HG03378 (cell line): ENCODE data around the gene ZPR1.
"Not testable (repeated sequence)": the region's sequence is repeated elsewhere in the genome, so short reads cannot be mapped to it uniquely, and the experiment has no call there.

Source experiments
- ATAC-seq: cut with Tn5 transposase; IDR thresholded peaks from one replicate; pipeline ENCODE4 v1.9.1; 2021; ENCODE audit warnings: mild to moderate bottlenecking, moderate library complexity; ENCODE audit not compliant: unreplicated experiment

Gene ZPR1

DNA sequence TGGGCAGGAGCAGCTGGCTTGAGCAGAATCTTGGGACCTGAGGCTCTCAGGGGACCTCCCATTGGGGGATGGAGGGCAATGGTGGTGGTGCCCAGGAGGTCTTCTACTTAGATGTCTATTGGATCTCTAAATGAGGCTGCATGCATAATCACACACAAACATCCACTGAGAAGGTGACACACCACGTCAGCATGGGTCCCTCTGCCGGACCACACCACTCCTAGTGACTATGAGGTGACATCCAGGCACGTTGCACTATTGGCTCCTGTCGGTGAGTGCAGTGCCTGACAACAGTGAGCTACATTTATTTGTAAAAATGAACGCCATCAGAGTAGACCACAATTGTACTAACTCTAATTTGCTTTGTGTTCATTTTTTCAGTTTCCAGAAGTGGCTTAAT, 37.6 kb upstream of the ZPR1 start:
- no peak for ATAC-seq

- no peak for ATAC-seq
Observed at GRCh38 chr11:116823031-116823843, 35.4 kb upstream of the ZPR1 start, which contains the start of gene APOA4. TSS of gene APOA4 (minus strand) at chr11:116823304. CDS start at chr11:116823191, 113 bp downstream.

DNA sequence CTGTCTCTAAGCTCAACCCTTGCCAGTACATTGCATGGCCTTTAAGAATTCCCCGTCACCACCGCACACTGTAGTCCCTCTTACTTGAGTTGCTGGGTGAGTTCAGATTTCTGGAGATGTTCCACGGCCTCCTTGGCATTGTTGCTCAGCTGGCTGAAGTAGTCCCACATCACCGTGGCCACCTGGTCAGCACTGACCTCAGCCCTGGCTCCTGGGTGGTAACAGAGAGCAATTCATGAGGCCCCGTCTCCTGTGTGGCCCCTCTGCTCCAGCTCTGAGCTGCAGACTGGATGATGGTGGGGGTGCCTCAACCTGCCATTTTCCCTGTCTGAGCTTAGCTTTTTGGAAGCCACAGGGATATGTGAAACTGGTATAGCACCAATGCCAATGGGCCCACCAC, 34.8 kb upstream of the ZPR1 start:
- no peak for ATAC-seq

- ATAC-seq = no peak
Observed at GRCh38 chr11:116821050-116821918, 33.5 kb upstream of the ZPR1 start.

GRCh38 chr11:116819049-116819448, 31.2 kb upstream of the ZPR1 start:
- ATAC-seq = no peak

DNA sequence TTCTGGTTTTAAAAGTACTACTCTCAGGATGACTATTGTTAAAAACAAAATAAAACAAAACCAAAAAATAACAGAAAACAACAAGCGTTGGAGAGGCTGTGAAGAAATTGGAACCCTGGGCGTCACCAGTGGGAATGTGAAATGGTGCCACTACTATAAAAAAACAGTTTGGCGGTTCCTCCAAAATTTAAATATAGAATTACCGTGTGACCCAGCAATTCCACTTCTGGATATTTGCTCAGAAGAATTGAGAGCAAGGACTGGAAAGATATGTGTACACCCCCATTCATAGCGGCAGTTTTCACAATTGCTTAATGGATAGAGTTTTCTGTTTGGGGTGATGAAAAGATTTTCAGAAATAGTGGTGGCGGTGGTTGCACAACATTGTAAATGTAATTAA, 26.7 kb upstream of the ZPR1 start:
- no peak for ATAC-seq

GRCh38 chr11:116813781-116814471, 26.1 kb upstream of the ZPR1 start:
- ATAC-seq = no peak

DNA sequence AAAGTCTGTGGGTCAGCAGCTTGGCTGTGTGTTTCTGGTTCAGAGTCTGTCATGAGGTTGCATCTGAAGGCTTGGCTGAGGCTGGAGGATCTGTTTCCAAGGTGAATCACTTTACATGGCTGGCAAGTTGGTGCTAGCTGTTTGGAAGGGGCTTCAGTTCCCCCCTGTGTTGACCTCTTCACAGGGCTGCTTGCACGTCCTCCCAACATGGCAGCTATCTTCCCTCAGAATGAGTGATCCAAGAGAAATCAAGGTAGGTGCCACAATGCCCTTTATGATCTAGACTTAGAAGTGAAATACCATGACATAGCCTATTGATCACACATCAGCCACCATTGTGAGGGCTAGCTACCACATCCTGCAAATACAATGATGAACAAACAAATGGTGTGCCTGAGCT, 25.3 kb upstream of the ZPR1 start:
- ATAC-seq = no peak

GRCh38 chr11:116812109-116812508, 24.3 kb upstream of the ZPR1 start:
- ATAC-seq = no peak

DNA sequence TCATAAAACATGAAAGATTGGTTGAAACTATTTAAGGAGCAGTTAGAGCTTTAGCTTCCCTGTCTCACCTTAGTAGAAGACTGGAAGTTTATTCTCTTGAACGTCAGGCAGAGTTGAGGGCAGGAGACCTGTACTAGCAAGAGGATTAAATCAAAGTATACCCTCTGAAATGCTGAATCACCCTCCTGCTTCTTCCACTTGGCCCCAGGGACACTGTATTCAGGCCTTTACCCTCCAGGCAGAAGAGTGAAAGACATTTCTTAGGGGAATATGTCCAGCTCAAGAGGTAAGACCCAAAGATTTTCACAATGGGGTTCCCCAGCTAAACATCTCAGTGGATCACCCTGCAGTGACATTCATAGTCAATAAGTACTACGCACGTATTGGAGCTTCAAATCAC, 23.4 kb upstream of the ZPR1 start:
- no peak for ATAC-seq

GRCh38 chr11:116808262-116809175, 20.7 kb upstream of the ZPR1 start:
- no peak for ATAC-seq

- no peak for ATAC-seq
Observed at GRCh38 chr11:116807601-116808261, 19.9 kb upstream of the ZPR1 start.

GRCh38 chr11:116804001-116804400, 16.2 kb upstream of the ZPR1 start:
- ATAC-seq = no peak

- ATAC-seq = not testable (repeated sequence)
Observed at GRCh38 chr11:116801662-116802061, 13.8 kb upstream of the ZPR1 start.

DNA sequence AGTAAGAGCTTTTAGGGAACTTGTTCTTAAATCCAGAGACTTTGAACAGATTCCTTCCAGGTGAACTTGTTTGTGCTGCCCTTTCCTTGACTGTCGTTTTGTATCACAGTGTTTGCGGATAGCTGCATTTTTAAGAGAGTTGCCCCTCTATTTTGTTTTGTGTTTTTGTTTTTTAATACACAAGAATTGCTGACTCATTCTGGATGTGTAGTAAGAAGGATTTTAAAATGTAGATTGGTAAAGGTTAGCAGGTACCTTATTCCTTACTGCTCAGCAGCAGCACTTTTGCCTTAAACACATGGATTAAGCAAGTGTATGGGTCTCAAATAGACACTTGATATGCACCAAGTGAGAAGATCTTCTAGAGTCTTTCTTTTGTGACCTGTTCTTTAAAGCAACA, 12.8 kb upstream of the ZPR1 start:
- no peak for ATAC-seq

DNA sequence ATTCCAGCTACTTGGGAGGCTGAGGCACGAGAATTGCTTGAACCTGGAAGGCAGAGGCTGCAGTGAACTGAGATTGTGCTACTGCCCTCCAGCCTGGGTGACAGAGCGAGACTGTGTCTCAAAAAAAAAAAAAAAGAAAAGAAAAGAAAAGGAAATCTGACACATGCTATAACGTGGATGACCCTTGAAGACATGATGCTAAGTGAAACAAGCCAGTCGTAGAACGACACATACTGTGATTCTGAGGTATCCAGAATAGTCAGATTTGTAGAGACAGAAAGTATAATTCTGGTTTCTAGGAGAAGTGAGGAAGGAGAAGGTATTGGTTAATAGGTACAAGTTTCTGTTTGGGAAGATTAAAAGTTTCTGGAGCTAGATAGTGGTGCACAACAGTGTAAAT, 10.5 kb upstream of the ZPR1 start:
- no peak for ATAC-seq

- no peak for ATAC-seq
Observed at GRCh38 chr11:116797816-116798215, 10.0 kb upstream of the ZPR1 start.

GRCh38 chr11:116796548-116796947, 8.7 kb upstream of the ZPR1 start:
- ATAC-seq = no peak

DNA sequence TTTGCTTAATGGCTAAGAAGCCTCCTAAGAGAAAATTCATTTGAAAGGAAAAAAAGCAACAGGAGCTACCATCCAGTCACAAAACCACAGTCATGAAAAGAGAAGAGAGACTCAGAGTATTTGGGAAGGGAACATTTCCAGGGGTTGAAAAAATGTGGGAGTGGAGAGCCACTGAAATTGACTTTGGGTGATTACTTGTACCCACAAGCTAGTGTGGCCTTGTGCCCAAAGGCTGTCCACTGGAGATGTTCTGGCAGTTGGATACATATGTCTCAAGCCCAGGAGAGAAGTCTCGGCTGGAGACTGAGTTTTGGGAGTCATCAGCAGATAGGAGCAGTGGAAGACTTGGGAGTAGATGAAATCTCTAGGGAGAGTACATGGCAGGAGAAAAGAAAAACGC, 7.0 kb upstream of the ZPR1 start:
- no peak for ATAC-seq

- no peak for ATAC-seq
Observed at GRCh38 chr11:116793772-116794097, 5.9 kb upstream of the ZPR1 start.
